Tibial nerve (tissue), 4 donors: ENCODE measurements around the gene MALRD1.

Experiments used
- EP300 ChIP-seq, 2 donors: sonication (generic); formaldehyde crosslinking; IDR thresholded peaks; one replicate each; pipeline ENCODE4 v1.6.1; 2017; ENCODE audit warnings: antibody characterized with exemption in 2 of 2, mild to moderate bottlenecking in 1 of 2
- POLR2A ChIP-seq, 2 donors: fragments of 450-650 bp; IDR thresholded peaks; one replicate each; pipeline ENCODE4 v1.6.1; 2017; ENCODE audit warnings: antibody characterized with exemption in 2 of 2, mild to moderate bottlenecking in 2 of 2, moderate library complexity in 2 of 2
- TF ChIP-seq, protein P1 (sequence below), 5 experiments: fragments of 200-600 bp in 3 of 5; fragments of 450-650 bp in 2 of 5; sonication (generic) in 3 of 5; IDR thresholded peaks; one replicate each; pipeline ENCODE4 v1.5.1; 2016 to 2019; ENCODE audit warnings: antibody characterized with exemption in 5 of 5, mild to moderate bottlenecking in 3 of 5, moderate library complexity in 2 of 5

DNA sequence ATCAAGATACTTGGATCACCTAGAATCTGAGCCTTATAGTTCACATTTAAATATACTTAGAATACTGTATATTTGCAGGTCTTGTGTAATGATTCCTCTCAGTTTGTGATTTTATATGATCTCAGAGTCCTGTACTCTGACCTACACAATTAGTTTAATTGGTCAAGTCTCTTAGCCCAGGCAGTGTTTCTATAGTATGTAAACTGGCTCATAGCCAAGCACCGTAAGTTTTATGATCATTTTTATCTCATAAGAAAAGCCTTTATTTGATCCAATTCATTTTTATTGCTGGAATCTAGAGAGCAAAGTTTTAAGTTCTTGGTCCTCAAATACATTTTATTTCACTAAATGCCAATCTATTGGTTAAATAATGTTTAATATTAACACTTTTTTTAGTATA lies 242.2 kb downstream of the MALRD1 start:
- no peak for TF ChIP-seq EP300 (IDR thresholded peaks at IDR 0.05)
- TF ChIP-seq, protein P1, sequence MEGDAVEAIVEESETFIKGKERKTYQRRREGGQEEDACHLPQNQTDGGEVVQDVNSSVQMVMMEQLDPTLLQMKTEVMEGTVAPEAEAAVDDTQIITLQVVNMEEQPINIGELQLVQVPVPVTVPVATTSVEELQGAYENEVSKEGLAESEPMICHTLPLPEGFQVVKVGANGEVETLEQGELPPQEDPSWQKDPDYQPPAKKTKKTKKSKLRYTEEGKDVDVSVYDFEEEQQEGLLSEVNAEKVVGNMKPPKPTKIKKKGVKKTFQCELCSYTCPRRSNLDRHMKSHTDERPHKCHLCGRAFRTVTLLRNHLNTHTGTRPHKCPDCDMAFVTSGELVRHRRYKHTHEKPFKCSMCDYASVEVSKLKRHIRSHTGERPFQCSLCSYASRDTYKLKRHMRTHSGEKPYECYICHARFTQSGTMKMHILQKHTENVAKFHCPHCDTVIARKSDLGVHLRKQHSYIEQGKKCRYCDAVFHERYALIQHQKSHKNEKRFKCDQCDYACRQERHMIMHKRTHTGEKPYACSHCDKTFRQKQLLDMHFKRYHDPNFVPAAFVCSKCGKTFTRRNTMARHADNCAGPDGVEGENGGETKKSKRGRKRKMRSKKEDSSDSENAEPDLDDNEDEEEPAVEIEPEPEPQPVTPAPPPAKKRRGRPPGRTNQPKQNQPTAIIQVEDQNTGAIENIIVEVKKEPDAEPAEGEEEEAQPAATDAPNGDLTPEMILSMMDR (IDR thresholded peaks at IDR 0.05) = no peak
- TF ChIP-seq POLR2A (IDR thresholded peaks at IDR 0.05) = no peak
